ENCODE results near the gene RYK. TPM values are rescaled to one million over a fixed set of nuclear protein-coding genes. Genes with fewer than 3 reads are reported as not detected.

RYK gene
- total RNA-seq, 1 donor from 2014 or later = 14.2 TPM

DNA sequence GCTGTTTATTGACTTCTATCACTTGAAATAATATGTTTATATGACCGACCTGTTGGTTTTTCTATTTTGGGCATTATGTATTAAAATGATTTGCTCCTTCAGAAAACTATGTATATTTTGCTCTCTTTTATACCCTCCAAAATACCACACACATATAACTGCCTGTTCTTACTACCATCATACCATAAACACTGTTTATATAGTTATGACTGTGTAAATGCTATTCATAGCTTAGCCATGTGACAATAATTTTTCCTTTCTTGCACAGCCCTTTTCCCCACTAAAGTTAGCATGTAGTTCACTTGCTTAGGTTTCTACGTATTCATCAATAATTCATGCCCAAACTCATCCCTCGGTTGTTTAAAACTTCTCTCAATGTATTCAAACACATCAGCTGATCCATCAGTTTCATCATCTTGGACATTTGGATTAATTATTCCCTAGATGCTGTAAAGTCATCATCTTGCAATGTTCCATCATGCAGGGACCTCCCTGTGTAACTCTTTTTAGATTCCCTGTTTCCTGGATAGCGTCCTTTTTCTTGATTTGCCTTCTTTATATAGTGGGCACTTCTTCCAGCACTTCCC is 8.2 kb upstream of the RYK start:
- ATAC-seq (no peak), DNase-seq (ENCODE audit: low spot score) (no peak)

DNA sequence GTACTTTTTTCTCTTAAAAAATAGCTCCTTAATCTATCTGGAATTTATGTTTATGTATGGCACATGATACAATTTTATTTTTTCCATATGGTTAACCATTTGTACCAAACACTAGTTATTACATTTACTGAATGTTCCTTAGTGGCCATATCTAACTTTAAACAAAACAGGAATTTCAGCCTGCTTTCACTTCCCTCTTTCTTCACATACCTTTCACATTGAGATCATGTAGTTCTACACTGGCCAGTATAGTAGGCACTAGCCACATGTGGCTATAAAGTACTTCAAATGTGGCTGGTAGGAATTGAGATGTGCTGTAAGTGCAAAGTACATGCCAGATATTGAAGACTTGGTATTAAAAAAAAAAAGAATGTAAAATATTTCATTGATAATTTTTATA is 4.7 kb upstream of the RYK start:
- DNase-seq (ENCODE audit: low spot score) (no peak), ATAC-seq (no peak)

DNA sequence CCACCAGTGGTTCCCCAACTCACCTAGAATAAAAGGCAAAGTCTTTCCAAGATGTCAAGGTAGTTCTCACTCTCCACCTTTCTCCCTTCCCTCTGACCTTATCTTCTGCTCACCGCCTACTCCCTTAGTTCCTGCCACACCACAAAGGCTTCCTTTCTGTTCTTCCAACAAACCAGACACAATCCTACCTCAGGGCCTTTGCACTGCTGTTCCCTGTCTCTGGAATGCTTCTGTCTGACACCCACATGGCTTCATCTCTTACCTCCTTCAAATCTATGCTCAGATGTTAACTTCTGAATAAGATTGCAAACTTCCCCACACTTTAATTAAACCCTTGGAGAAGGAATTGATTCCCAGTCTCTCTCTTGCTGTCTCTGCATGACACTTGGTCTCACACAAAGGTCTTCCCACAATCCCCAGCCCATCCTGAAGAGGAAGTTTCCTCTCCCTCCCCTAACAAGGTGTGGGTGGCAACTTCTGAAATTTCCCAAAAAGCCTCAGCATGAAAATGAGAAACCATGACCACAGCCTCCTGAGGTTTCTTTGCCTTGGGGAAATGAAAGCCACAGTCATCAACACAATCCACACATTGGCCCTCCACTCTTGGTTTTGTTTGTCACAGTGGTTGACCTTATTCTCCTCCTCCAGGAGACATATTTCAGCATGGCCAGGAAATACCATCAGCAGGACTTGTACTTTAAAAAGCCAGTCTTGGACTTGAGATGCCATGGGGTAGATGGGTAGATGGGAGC is 3.0 kb upstream of the RYK start:
- DNase-seq (ENCODE audit: low spot score) (no peak), ATAC-seq (no peak)

DNA sequence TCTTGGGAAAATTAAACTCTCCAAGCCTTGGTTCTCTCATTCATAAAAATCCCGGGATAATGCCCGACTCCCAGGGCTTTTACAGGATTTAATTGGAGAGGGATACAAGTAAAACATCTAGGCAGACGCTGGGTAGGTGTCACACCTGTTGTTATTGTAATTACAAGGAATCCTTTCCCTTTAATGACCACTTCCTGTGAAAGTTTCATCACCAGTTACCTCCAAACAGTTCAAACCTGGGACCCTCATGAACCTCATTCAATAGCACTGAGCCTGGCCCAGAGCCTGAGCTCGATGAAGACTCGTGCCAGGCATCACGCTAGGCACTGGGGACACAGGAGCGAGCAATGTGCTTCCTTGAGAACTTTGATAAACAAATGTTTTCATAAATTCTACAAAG is 2.1 kb upstream of the RYK start:
- no peak for ATAC-seq
- DNase-seq (ENCODE audit: low spot score) = no peak

DNA sequence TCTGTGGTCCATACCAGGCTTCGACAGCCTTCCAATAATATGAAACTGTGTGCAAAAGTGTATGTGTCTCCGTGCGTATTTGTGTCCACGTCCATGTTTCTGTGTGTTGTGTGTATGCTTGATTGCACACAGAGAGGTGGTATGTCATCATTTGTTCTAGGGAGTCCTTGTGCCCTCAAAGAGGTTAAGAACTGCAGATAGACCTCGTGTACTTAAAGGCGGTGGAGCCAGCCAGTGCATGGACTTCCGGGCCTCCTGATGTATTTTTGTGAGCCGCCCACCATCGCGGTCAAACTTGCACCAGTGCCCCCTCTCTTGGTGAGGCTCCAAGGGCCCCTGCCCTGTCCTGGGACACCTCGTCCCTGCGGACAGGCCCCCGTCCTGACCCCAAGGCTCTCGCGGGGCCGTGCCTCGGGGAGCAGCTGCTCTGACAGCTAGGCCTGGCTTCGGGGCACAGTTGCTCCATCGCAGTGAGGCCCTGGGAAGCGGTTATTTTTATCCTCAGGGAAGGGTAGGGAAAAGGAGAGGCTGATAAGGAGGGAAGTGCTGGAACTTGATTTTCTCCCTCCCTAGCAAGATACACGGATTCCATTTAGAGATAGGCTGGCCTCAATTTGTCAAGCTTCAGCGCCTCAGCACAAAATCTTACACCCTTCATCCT is 1.2 kb upstream of the RYK start:
- DNase-seq (ENCODE audit: low spot score) = no peak
- ATAC-seq = no peak

DNA sequence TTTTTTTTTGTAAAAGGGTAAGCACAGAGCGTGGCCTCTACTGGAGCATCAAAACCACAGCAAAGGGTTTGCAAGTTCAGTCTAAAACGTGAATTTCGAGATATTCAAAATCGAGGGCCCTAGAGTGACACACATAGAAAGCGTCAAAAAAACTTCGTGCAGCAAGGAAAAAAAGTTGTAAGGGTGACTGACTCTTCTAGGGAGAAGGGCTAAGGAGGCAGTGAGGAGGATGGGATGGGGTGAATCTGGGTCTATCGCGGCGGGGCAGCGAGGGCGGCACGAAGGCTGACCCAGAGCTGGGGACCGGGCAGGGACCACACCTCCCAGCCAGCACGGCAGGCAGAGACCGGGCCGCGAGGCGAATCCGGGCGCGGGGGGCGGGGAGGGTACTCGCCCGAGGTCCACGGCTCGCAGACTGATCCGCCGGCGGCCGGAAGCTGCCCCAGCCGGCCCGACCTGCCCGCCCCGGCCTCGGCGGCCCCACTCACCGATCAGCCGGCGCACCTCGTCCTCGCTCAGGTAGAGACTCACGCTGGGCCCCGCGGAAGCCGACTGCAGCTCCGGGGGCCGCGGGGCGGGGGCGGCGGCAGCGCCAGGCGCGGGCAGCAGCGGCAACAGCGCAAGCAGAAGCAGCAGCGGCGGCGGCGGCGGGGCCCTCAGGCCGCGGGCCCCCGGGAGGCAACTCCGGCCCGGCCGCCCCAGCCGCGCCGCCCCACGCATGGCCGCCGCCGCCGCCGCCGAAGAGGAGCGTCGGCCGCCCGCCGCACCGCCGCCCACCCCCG is 533 bp downstream of the RYK start:
- peak; percentile 82 for DNase-seq (ENCODE audit: low spot score)
- peak; percentile 84 for ATAC-seq

DNA sequence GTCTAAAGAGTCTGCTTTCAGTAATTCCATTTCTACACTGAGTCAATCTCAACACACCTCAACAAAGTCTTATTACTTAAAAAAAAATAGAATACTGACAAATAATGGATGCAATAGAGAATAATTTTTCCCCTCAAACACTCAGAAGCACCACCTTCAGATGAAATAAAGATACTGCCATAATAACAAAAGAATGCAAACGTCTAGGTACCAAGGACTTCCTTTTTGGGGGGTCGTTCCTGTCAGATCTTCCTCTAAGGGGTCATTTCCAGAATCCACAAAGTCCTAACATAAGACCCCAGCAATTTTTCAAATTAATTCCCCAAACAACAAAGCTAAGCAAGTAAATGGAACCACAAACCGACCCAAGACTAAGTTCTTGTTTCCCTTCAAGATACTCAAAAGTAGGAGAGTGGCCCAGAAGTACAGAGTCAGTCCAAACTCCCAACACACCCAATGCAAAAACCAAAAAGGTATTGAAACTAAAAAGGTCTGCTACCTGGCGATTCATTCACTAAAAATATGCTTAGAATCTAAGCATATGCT is 1.3 kb downstream of the RYK start:
- ATAC-seq (no peak), DNase-seq (ENCODE audit: low spot score) (no peak)

DNA sequence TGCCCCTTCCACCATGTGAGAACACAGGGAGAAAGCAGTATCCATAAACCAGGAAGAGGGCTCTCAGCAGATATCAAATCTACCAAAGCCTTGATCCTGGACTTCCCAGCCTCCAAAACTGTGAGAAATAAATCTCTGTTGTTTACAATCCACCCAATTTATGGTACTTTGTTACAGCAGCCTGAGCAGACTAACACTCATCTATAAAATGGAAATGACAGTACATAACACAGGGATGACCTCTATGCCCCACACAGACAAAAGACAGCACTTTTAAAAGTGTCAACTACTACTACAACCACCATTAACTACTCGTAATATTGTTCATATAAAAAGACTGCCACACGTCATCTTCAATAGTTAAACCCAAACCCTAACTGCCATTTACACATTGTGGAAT is 5.7 kb downstream of the RYK start:
- ATAC-seq (no peak), DNase-seq (ENCODE audit: low spot score) (no peak)

DNA sequence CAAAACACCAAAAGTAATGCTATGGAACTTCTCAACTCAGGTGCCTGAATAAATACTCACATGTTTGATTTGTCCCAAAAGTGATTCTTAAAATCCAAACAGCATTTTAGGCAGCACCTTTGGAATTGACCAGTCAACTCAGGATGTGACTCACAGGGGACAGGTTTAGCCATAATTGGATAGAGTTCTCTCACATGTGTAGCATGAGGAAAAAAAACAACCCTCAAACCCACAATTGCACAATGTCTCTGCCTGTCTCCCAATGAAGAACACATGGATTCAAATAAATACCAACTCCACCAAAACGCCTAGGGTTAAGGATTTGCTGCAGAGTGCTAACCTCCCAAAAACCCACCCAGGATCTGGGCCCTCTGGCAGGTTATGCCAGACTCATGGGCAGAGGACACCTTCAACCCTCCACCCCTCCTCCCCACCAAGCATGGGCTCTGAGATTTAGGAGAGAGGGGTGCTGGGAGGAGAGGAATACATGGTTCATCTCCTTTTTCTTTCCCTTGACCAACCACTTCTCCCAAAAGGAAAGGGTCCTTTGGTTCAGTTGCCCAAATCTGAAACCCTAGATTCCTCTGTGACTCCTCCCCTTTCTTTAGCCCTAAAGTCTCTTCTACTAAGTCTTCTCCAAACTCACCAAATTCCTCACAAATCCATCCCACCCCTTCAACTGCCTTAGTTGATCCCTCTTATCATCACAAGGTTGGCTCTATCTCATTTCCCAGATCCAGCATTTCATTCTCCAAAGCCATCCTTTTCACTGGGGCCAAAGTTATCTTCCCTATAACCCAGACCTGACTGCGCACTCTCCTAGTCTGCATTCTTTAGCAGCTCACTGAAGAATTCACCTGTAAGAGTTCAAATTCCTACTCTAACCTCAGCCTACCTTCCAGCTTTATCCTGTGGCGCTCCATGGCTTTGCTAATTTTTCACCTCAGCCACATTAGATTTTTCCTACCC is 7.7 kb downstream of the RYK start:
- no peak for DNase-seq (ENCODE audit: low spot score)
- ATAC-seq = peak; percentile 59

DNA sequence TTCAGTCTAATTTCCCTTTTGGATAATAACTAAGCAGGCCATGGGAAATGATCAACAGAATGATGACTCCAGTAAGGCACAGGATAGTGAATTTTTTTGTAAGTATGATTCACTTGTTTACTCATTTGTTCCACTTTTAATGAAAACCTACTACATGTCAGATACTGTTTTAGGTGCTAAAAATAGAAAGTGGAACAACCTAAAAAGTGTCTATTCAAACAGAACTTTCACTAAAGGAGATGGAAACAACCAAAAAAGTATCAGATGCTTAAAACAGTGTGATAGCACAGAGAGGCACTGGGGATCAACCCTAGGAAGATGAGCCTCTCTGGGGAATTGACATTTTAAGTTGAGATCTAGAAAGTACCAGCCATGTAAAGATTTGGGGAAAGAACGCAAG is 11.1 kb downstream of the RYK start:
- DNase-seq (ENCODE audit: low spot score) (no peak), ATAC-seq (no peak)

DNA sequence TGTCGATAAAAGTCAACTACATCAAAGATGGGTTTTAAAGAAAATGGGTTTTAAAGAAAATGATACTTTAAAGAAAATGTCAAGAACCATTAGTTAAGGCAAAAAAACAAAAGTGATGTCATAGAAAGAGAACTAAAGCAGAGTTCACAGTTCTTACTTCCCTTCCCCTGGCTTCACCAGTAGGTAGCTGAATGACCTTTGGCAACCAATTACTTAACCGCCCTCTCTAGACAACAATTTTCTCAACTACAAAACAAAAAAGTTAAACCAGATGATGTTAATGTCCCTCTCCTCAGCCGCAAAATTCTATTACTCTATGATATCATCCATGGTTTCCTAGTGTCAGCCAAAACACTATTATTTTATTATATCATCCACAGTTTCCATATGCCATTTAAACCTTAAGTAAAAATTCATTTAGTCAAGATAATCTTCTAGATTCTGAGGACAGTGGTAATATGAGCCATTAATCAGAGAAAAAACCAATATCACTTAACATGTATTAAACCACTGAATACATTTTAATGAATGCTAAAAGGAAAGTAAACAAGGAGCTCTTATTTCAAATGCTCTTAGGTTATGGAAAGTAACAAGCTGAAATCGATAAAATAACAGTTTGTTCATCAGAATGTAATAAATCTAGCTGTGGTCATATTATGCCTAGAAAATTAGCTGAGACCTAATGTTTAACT is 13.1 kb downstream of the RYK start:
- peak; percentile 88 for ATAC-seq
- no peak for DNase-seq (ENCODE audit: low spot score)

DNA sequence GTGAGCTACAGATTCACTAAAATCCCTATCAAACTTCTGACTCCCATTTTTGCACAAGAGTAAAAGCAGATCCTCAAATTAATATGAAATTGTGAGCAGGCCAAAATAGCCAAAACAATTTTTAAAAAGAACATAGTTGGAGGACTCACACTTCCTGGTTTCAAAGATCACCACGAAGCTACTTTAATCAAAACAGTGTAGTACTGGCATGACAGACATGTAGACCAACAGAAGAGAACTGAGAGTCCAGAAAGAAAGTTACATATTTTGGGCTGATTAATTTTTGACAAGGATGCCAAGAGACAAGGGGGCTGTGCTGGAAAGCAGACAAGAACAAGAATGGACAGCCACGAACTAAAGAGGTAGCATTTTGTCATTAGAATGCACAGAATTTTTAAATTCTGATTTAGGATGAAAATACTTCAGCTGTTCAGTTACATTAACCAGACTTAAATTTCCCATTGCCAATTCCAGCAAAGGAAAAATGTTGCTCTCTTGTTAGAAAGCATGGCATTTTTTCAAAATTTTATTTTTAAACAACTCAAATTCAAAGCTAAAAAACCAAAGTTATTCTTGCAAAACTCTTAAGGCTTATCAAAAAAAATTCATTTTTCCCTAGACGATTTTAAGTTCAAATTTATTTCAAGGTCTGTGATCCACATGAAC is 14.0 kb downstream of the RYK start:
- DNase-seq (ENCODE audit: low spot score) = no peak
- peak; percentile 65 for ATAC-seq

DNA sequence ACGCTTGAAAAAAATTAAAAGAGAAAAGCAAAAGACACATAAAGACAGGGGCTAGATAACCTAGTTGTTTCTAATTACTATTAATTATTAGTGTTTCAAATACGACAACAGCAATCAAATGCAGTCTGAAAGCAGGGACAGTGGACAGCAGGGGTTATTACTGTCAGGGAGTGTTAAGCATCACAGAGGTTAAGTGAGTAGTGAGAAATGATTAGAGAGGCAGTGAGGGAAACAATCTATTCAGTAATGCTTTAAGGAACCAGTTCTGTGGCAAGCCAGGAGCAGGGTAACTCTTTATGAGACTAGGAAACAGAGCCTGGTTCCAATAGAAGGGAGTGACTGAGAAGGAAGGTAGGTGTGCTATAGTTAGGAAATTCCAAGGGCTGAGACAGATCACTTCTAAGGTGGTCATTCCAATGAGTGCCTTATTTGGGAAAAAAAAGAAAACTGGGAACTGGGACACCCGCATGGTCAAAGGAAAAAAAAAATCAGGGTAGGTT is 15.0 kb downstream of the RYK start:
- no peak for DNase-seq (ENCODE audit: low spot score)
- no peak for ATAC-seq

DNA sequence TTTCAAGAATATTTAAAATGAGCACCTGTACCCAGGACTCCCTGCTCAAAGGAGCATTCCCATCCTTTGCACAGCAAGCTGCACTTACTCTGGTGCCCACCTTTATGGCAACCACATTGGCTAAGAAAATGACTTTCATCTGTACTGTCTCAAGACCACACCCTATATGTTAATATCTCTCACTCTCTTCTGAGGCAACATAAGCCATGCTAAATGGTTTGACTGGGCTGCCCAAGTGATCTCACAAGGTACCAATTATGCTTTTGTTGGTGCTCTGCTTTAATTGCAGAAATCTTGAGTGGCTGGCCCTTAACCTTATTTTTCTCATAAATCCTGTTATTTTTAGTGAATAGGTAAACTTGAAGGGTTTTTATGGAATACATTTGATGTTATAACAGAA is 17.7 kb downstream of the RYK start:
- DNase-seq (ENCODE audit: low spot score) (no peak), ATAC-seq (no peak)

DNA sequence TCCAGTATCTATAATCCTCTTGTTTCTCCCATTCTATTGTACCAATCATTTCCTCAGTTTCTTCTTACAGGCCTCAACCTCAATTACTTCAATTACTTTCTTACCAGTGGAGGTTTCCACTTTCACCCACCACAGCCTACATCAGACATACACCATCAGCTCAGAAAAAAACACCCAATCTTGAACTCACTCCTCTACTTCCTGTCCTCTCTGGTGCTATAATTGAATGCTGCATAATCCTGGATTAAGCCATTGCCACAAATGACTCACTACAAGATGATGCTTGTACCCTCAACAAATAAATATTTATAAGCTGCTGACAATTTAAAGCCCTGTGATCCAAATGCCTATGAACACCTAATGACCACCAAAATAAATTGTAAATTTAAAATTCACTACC is 18.5 kb downstream of the RYK start:
- DNase-seq (ENCODE audit: low spot score) (no peak), ATAC-seq (no peak)

DNA sequence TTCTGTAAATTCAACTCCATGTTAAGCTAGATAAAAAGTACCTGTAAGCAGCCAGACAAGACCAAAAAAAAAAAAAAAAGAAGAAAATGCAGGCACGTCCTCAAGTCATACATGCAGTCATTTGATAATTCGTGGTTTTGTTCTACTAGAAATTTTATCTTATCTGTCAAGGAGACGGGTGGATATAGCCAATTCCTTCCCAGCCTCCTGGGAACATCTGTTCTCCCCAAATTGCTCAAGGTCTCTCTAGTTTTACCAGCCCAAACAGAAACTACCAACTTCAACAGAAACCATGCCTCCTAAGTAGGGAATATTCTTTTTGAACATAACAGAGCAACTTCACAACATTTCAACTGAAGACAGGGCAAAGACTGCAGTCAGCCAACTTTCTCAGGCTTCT is 19.5 kb downstream of the RYK start:
- DNase-seq (ENCODE audit: low spot score) (no peak), ATAC-seq (no peak)

DNA sequence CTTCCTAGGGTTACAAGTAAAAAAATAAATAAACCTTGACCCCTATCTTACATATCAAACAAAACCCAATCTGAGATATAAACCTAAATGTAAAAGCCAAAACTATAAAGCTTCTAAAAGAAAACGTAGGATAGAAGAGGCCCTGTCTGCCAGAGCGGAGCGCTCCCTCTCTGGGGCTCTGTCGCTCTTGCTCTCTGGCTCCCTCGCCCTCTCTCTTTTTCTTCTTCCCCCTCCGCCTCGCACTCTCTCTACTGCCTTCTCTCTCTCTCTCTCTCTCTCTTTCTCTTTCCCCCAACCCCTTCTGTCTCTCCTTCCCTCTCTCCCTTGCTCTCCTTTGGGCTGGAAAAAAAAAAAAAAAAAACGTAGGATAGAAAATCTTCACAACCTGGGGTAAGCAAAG is 21.6 kb downstream of the RYK start:
- ATAC-seq (no peak), DNase-seq (ENCODE audit: low spot score) (no peak)

DNA sequence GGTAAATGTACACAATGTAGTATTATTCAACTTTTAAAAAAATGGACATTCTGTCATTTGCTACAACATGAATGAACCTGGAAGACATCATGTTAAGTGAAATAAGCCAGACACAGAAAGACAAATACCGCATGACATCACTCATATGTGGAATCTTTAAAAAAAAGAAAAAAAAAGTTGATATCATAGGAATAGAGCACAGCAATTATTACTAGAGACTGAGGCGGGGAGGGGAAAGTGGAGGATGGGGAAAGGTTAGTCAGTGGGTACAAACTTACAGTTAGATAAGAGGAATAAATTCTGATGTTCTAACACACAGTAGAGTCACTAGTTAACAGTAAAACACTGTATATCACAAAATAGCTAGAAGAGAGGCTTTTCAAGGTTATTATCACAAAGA is 22.2 kb downstream of the RYK start:
- no peak for ATAC-seq
- DNase-seq (ENCODE audit: low spot score) = no peak

DNA sequence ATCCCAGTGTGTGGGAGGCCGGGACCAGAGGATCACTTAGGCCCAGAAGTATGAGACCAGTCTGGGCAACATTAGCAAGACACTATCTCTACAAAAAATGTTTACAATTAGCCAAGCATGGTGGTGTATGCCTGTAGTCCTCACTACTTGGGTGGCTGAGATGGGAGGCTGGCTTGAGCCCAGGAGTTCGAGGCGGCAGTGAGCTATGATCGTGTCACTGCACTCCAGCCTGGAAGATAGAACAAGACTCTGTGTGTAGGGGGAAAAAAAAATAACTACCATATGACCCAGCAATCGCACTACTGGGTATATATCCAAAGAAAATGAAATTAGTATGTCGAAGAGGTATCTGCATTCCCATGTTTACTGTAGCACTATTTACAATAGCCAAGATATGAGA is 22.6 kb downstream of the RYK start:
- DNase-seq (ENCODE audit: low spot score) (no peak), ATAC-seq (no peak)
